Stimulated activated naive B cell treated with anti-CD40 and anti-IgM and Interleukin-4, amounts not matched to agents 10 μg/mL and 1 μg/mL and 100 μg/mL, for 72 hours (primary cell): ENCODE measurements around the gene HOXD12.
A peak's percentile ranks its signal among the peaks of the same experiment; 100 is the strongest.

Experiments used
- ATAC-seq, 2 donors: fragments of 150-1000 bp; cut with Tn5 transposase; replicated peaks; 2 replicates each; pipeline ENCODE4 v1.10.0; 2021; ENCODE audit warnings: moderate library complexity in 1 of 2
- DNase-seq: peaks from one replicate; pipeline ENCODE4 v3.0.0; 2021
- H3K27ac Mint-ChIP-seq: one replicate; pipeline ENCODE4 v1.8.0; 2022; ENCODE audit warnings: mild to moderate bottlenecking, mixed read lengths
- H3K27me3 Mint-ChIP-seq, 2 donors: one replicate each; pipeline ENCODE4 v1.8.0; 2022; ENCODE audit warnings: mixed read lengths in 2 of 2
- H3K36me3 Mint-ChIP-seq, 2 donors: one replicate each; pipeline ENCODE4 v1.8.0; 2022; ENCODE audit warnings: mixed read lengths in 2 of 2, mild to moderate bottlenecking in 1 of 2
- H3K4me1 Mint-ChIP-seq, 2 donors: one replicate each; pipeline ENCODE4 v1.8.0; 2022; ENCODE audit warnings: mixed read lengths in 2 of 2, mild to moderate bottlenecking in 1 of 2
- H3K4me3 Mint-ChIP-seq, 2 donors: one replicate each; pipeline ENCODE4 v1.8.0; 2022; ENCODE audit warnings: mild to moderate bottlenecking in 2 of 2, mixed read lengths in 2 of 2, moderate library complexity in 1 of 2
- H3K9me3 Mint-ChIP-seq, 2 donors: one replicate each; pipeline ENCODE4 v1.8.0; 2022; ENCODE audit warnings: mixed read lengths in 2 of 2, mild to moderate bottlenecking in 1 of 2

Gene HOXD12

GRCh38 chr2:176139661-176140512 is 40.3 kb downstream of the HOXD12 start:
- peaks cover 3 to 8% of the 10 kb centered on the region in 2 donors for H3K36me3 Mint-ChIP-seq
- DNase-seq: no peak
- H3K4me1 Mint-ChIP-seq: peaks cover 15 to 25% of the 10 kb centered on the region in 2 donors
- no peak for ATAC-seq
- peaks cover 61 to 91% of the 10 kb centered on the region in 2 donors for H3K27me3 Mint-ChIP-seq
- no peak overlapping the region for H3K27ac Mint-ChIP-seq
- peak overlapping the region in 1 of 2 donors; percentile 48 for H3K4me3 Mint-ChIP-seq
- peaks cover 4% of the 10 kb centered on the region in 2 donors for H3K9me3 Mint-ChIP-seq

GRCh38 chr2:176140513-176141317 is 41.1 kb downstream of the HOXD12 start:
- Mint-ChIP-seq H3K36me3 (peaks cover 3 to 5% of the 10 kb centered on the region in 2 donors), H3K27me3 (peaks cover 60 to 91% of the 10 kb centered on the region in 2 donors), H3K4me1 (peaks cover 13 to 19% of the 10 kb centered on the region in 2 donors), H3K9me3 (peaks cover 3 to 4% of the 10 kb centered on the region in 2 donors), H3K4me3 (peak overlapping the region in 1 of 2 donors; percentile 48), H3K27ac (no peak overlapping the region)
- peak; percentile 21 for DNase-seq
- ATAC-seq: peak; percentile 59 to 63

GRCh38 chr2:176142281-176142680 is 42.7 kb downstream of the HOXD12 start:
- peaks cover 8 to 13% of the 10 kb centered on the region in 2 donors for H3K4me1 Mint-ChIP-seq
- H3K27me3 Mint-ChIP-seq: peaks cover 64 to 94% of the 10 kb centered on the region in 2 donors
- H3K27ac Mint-ChIP-seq: no peak overlapping the region
- ATAC-seq: no peak
- peaks cover 3 to 4% of the 10 kb centered on the region in 2 donors for H3K36me3 Mint-ChIP-seq
- no peak overlapping the region for H3K4me3 Mint-ChIP-seq
- H3K9me3 Mint-ChIP-seq: peaks cover 0 to 4% of the 10 kb centered on the region in 2 donors
- no peak for DNase-seq

GRCh38 chr2:176145085-176145969 is 45.7 kb downstream of the HOXD12 start:
- DNase-seq (no peak), ATAC-seq (no peak)
- Mint-ChIP-seq H3K4me1 (peaks cover 6 to 11% of the 10 kb centered on the region in 2 donors), H3K27ac (no peak overlapping the region), H3K36me3 (peaks cover 0 to 1% of the 10 kb centered on the region in 2 donors), H3K27me3 (peaks cover 71 to 96% of the 10 kb centered on the region in 2 donors), H3K9me3 (no peaks in the 10 kb centered on the region), H3K4me3 (no peak overlapping the region)

GRCh38 chr2:176146101-176146500 is 46.5 kb downstream of the HOXD12 start:
- peaks cover 0 to 4% of the 10 kb centered on the region in 2 donors for H3K36me3 Mint-ChIP-seq
- DNase-seq (no peak), ATAC-seq (no peak)
- peaks cover 4 to 10% of the 10 kb centered on the region in 2 donors for H3K4me1 Mint-ChIP-seq
- H3K9me3 Mint-ChIP-seq: no peaks in the 10 kb centered on the region
- no peak overlapping the region for H3K27ac Mint-ChIP-seq
- H3K4me3 Mint-ChIP-seq: no peak overlapping the region
- peaks cover 74 to 98% of the 10 kb centered on the region in 2 donors for H3K27me3 Mint-ChIP-seq

- Mint-ChIP-seq H3K36me3 (peaks cover 0 to 4% of the 10 kb centered on the region in 2 donors), H3K9me3 (no peaks in the 10 kb centered on the region), H3K4me1 (peaks cover 3 to 11% of the 10 kb centered on the region in 2 donors), H3K4me3 (no peak overlapping the region), H3K27me3 (peaks cover 73 to 98% of the 10 kb centered on the region in 2 donors), H3K27ac (no peak overlapping the region)
- DNase-seq (no peak), ATAC-seq (no peak)
These were observed 47.0 kb downstream of the HOXD12 start for GRCh38 chr2:176146645-176147044.

- Mint-ChIP-seq H3K27ac (no peak overlapping the region), H3K27me3 (peaks cover 73 to 98% of the 10 kb centered on the region in 2 donors), H3K36me3 (peaks cover 0 to 4% of the 10 kb centered on the region in 2 donors), H3K9me3 (no peaks in the 10 kb centered on the region), H3K4me1 (peaks cover 3 to 11% of the 10 kb centered on the region in 2 donors), H3K4me3 (no peak overlapping the region)
- ATAC-seq (no peak), DNase-seq (no peak)
These were observed 47.7 kb downstream of the HOXD12 start for GRCh38 chr2:176147210-176147799.

- no peak overlapping the region for H3K4me3 Mint-ChIP-seq
- H3K9me3 Mint-ChIP-seq: no peaks in the 10 kb centered on the region
- peaks cover 76 to 98% of the 10 kb centered on the region in 2 donors for H3K27me3 Mint-ChIP-seq
- peaks cover 3 to 11% of the 10 kb centered on the region in 2 donors for H3K4me1 Mint-ChIP-seq
- DNase-seq (no peak), ATAC-seq (no peak)
- no peak overlapping the region for H3K27ac Mint-ChIP-seq
- H3K36me3 Mint-ChIP-seq: peaks cover 0 to 4% of the 10 kb centered on the region in 2 donors
These were observed 48.4 kb downstream of the HOXD12 start for GRCh38 chr2:176147800-176148496.

- Mint-ChIP-seq H3K9me3 (no peaks in the 10 kb centered on the region), H3K27ac (no peak overlapping the region), H3K4me1 (peaks cover 3 to 11% of the 10 kb centered on the region in 2 donors), H3K27me3 (peaks cover 70 to 96% of the 10 kb centered on the region in 2 donors), H3K36me3 (peaks cover 0 to 4% of the 10 kb centered on the region in 2 donors), H3K4me3 (no peak overlapping the region)
- no peak for DNase-seq
- no peak for ATAC-seq
These were observed 49.3 kb downstream of the HOXD12 start for GRCh38 chr2:176148751-176149421.

- H3K9me3 Mint-ChIP-seq: no peaks in the 10 kb centered on the region
- no peak overlapping the region for H3K4me3 Mint-ChIP-seq
- H3K36me3 Mint-ChIP-seq: peaks cover 0 to 4% of the 10 kb centered on the region in 2 donors
- H3K27me3 Mint-ChIP-seq: peaks cover 72 to 98% of the 10 kb centered on the region in 2 donors
- ATAC-seq (no peak), DNase-seq (no peak)
- H3K4me1 Mint-ChIP-seq: peaks cover 3 to 11% of the 10 kb centered on the region in 2 donors
- H3K27ac Mint-ChIP-seq: no peak overlapping the region
These were observed 49.9 kb downstream of the HOXD12 start for GRCh38 chr2:176149481-176149938.

- H3K9me3 Mint-ChIP-seq: no peaks in the 10 kb centered on the region
- ATAC-seq: no peak
- no peak for DNase-seq
- H3K36me3 Mint-ChIP-seq: peaks cover 0 to 4% of the 10 kb centered on the region in 2 donors
- no peak overlapping the region for H3K27ac Mint-ChIP-seq
- H3K4me3 Mint-ChIP-seq: no peak overlapping the region
- H3K4me1 Mint-ChIP-seq: peaks cover 3 to 11% of the 10 kb centered on the region in 2 donors
- peaks cover 75 to 98% of the 10 kb centered on the region in 2 donors for H3K27me3 Mint-ChIP-seq
These were observed 50.5 kb downstream of the HOXD12 start for GRCh38 chr2:176149939-176150583.
